NCI-H446 (cell line): ENCODE data around the gene PHPT1.

Experiments
- DNase-seq, 2 experiments: peaks; one replicate each; lab custom pipeline; 2025; lab: John Stamatoyannopoulos, UW

Gene PHPT1

GRCh38 chr9:136886610-136887597, 37.7 kb downstream of the PHPT1 start:
- DNase-seq: no peak

DNA sequence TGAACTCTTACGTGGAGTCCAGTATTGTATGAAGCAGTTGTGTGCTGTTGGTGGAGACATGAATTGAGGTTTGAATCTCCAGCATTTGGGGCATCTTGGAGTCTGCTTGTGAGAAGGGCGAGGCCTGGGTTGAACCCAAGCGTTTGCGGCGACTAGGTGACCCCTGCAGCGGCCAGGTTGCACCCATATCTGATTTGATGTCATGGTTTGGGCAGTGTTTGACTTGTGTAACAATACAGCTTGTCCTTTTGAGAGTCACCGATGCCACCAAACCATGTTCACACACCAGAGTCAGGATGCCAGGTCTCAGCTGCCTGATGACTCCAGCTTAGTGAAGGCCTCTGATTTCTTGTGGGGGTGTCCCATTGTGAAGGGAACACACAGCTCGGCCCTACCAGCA, 39.2 kb downstream of the PHPT1 start:
- no peak for DNase-seq

GRCh38 chr9:136889858-136890257, 40.6 kb downstream of the PHPT1 start:
- no peak for DNase-seq

DNA sequence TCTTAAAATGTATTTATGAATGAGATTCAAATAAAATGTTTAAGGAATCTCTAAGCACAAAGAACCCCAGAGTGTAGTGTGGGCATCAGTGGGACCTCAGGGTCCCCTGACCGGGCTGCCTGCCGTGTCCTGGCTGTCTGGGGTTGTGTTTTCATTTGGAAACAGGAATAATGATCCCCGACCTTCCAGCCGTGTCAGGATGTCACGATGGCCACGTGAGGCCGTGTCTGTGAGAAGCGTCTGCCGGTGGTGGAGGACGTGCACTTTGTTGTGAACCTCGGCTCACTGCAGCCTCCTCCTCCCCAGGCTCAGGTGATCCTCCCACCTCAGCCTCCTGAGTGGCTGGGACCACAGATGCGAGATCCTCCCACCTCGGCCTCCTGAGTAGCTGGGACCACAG, 41.5 kb downstream of the PHPT1 start:
- DNase-seq: no peak

GRCh38 chr9:136896027-136896426, 46.8 kb downstream of the PHPT1 start:
- no peak for DNase-seq

- DNase-seq: no peak
Observed at GRCh38 chr9:136898483-136899100, 49.4 kb downstream of the PHPT1 start.

DNA sequence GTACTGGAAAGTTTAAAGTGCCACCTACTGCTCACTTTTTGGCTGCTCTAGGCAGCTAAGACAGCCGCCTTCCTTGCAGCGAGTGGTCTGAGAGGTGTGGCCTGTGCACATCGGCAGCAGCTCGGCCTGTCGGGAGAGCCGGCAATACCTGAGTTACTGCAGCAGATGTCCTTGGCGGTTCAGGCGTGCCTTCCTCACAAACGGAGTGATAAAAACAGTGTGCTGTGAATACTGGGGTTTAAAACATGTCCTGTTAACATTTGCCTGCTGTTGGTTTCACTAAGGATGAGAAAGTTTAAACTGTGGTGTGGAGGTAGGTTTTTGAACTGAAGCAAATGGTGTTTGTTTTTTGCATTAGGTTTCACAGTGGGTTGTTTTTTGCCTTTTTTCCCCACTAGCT, 50.0 kb downstream of the PHPT1 start:
- DNase-seq: no peak

GRCh38 chr9:136900556-136900955, 51.3 kb downstream of the PHPT1 start:
- DNase-seq: no peak
